GM18520 (cell line): ENCODE measurements around the gene PDE4D.
"Not testable (repeated sequence)": the region's sequence is repeated elsewhere in the genome, so short reads cannot be mapped to it uniquely, and the experiment has no call there.

Experiments used
- ATAC-seq: cut with Tn5 transposase; IDR thresholded peaks from one replicate; pipeline ENCODE4 v1.9.1; 2021; ENCODE audit not compliant: unreplicated experiment

Gene PDE4D

DNA sequence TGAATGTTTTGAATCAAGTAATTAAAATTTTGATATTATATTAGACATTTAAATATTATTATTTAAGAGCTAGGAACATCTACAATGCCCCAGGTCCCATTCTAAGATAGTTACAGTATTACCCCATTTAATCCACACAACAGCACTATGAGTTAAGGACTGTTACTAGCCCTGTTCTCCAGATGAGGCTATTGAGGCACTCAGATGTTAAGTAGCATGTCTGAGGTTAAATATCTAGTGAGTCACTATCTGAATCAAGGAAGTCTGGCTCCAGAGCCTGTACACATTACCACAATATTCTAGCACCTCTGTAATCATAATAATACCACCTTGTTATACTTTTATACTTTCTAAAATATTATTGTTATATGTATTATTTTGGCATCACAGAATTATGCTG lies 304.6 kb downstream of the PDE4D start:
- no peak for ATAC-seq

- ATAC-seq: no peak
Observed at GRCh38 chr5:59587489-59588337, 305.8 kb downstream of the PDE4D start.

DNA sequence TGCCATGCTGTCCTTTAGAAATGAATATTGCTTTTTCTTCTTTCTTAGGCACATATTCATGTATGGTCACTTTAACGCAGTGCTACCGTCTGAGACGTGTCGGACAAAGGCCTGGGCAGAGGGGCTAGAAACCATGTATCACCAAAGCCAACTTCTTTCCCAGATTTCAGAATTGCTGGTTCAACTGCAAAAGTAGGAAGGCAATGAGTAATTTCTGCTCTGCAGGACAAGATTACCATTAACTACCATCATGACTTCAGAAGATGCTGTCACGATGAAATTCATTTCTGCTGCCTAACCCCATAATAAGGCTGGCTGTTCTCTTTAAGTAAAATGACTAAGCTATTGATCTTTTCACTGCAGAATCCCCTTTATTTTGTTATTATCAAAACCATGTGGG lies 306.7 kb downstream of the PDE4D start:
- ATAC-seq: no peak

GRCh38 chr5:59584858-59585846 lies 308.4 kb downstream of the PDE4D start:
- no peak for ATAC-seq

GRCh38 chr5:59583810-59584562 lies 309.5 kb downstream of the PDE4D start:
- ATAC-seq: no peak

- no peak for ATAC-seq
Observed at GRCh38 chr5:59583151-59583809, 310.2 kb downstream of the PDE4D start.

- no peak for ATAC-seq
Observed at GRCh38 chr5:59582746-59583145, 310.8 kb downstream of the PDE4D start.

DNA sequence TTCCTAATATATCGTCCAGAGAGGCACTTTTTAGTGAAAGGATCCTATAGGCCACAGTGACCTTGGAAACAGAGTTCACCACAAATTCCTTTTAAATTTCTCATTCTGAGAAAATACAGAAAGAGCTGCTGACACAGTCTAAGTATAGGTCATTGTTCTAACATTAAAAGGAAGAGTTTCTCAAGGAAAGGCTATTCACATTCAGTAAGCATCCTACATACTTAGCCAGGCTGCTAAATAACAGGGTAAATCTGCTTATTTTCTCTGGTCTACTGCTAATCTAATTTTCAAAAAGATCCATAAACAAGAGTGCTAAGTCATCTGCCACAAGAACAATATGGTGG lies 313.7 kb downstream of the PDE4D start:
- no peak for ATAC-seq

- no peak for ATAC-seq
Observed at GRCh38 chr5:59579101-59579823, 314.3 kb downstream of the PDE4D start.

GRCh38 chr5:59577485-59577884 lies 316.0 kb downstream of the PDE4D start:
- ATAC-seq: no peak

GRCh38 chr5:59575648-59576445 lies 317.7 kb downstream of the PDE4D start:
- ATAC-seq: no peak

- ATAC-seq: not testable (repeated sequence)
Observed at GRCh38 chr5:59573509-59573908, 320.0 kb downstream of the PDE4D start.

GRCh38 chr5:59571067-59571466 lies 322.5 kb downstream of the PDE4D start:
- ATAC-seq: no peak

DNA sequence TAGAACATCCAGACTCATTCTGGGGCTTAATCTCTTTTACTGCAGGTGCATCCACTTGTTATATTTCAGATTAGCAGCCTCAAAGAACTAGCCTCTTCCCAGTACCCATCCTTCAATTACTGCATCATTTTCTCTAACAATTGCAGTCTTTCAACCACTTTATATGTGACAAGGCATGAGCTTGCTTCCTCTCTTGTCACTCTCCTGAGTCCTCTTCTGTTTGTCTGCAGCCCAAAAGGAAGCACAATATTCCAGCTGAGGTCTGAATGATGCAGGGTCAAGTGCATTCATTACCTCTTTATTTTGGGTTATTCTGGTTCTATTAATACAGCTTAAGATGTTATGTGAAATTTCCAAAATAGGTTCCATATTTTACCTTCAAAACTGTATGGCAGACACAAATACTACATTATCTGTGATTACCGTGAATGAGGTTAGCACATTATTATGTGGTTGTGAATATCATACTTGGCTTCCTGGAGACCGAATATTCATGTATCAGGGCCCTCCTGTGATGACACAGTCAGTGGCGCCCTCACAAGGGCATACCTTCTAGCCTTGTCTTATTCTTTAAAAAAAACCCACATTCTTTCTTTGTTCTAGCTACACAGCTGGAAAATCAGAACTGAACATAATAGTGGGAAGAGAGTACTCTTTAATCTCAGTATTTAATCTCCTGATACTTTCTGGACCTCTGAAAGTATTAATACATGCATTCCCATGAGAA lies 323.8 kb downstream of the PDE4D start:
- ATAC-seq: no peak

DNA sequence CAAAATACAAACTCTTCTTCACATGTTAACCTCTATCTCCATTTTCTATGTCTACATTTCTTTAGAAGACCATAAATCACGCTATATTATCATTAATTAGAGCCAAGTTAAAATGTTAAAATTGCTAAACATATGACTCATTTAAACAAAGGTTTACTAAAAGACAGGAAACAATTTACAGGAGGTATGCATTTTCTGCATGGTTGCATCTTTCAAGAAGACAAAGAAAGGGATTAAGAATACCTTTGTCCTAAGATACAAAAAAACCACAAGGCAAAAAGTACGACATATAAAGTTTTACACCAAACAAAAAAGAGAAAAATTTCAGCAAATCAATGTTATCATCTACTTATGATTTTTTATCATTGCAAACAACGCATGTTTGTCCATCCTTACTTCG lies 324.4 kb downstream of the PDE4D start:
- no peak for ATAC-seq

GRCh38 chr5:59568161-59568560 lies 325.4 kb downstream of the PDE4D start:
- ATAC-seq: no peak

GRCh38 chr5:59565551-59565950 lies 328.0 kb downstream of the PDE4D start:
- ATAC-seq: no peak

- ATAC-seq: no peak
Observed at GRCh38 chr5:59564895-59565294, 328.6 kb downstream of the PDE4D start.
